Measurements from ENCODE around the gene EFNB1.
"Not testable (repeated sequence)": the region's sequence is repeated elsewhere in the genome, so short reads cannot be mapped to it uniquely, and the experiment has no call there.

The EFNB1 gene

GRCh38 chrX:68828740-68829581, at the start of gene EFNB1:
EFNB1 (plus strand) TSS chrX:68829021; CDS start chrX:68829777, 756 bp downstream.
- H3K9ac ChIP-seq (ENCODE audit: low read depth, low read length): no peak within 1 kb of the TSS
- peaks cover 84% of the 10 kb centered on the region for H3K27me3 ChIP-seq (ENCODE audit: control insufficient read depth, insufficient read depth, low read length)
- H3K4me3 ChIP-seq (ENCODE audit: low read depth, low read length): peak within 1 kb of the TSS; percentile 52
- no peaks in the 10 kb centered on the region for H3K36me3 ChIP-seq (ENCODE audit: control insufficient read depth, insufficient read depth, low read length)
- peaks cover 5% of the 10 kb centered on the region for H3K4me1 ChIP-seq (ENCODE audit: control insufficient read depth, insufficient read depth, low read length)
- no peaks in the 10 kb centered on the region for H3K9me3 ChIP-seq (ENCODE audit: control insufficient read depth, insufficient read depth, low read length)

GRCh38 chrX:68781295-68781694, 47.5 kb upstream of the EFNB1 start:
- H3K9me3 ChIP-seq (ENCODE audit: control insufficient read depth, insufficient read depth, low read length); H3K4me3 ChIP-seq (ENCODE audit: low read depth, low read length); H3K36me3 ChIP-seq (ENCODE audit: control insufficient read depth, insufficient read depth, low read length); H3K9ac ChIP-seq (ENCODE audit: low read depth, low read length); H3K27me3 ChIP-seq (ENCODE audit: control insufficient read depth, insufficient read depth, low read length); H3K4me1 ChIP-seq (ENCODE audit: control insufficient read depth, insufficient read depth, low read length): not testable (repeated sequence)

DNA sequence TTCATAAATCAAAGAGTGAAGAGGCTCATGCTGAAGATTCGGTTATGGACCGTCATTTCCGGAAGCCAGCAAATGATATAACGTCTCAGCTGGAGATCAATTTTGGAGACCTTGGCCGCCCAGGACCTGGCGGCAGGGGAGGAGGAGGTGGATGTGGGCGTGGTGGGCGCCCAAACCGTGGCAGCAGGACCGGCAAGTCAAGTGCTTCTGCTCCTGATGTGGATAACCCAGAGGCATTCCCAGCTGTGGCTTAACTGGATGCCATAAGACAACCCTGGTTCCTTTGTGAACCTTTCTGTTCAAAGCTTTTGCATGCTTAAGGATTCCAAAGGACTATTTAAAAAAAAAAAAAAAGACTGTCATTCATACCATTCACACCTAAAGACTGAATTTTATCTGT, 44.0 kb upstream of the EFNB1 start:
- no peaks in the 10 kb centered on the region for H3K36me3 ChIP-seq (ENCODE audit: control insufficient read depth, insufficient read depth, low read length)
- H3K9me3 ChIP-seq (ENCODE audit: control insufficient read depth, insufficient read depth, low read length): no peaks in the 10 kb centered on the region
- no peak overlapping the region for H3K4me3 ChIP-seq (ENCODE audit: low read depth, low read length)
- H3K4me1 ChIP-seq (ENCODE audit: control insufficient read depth, insufficient read depth, low read length): no peaks in the 10 kb centered on the region
- no peaks in the 10 kb centered on the region for H3K27me3 ChIP-seq (ENCODE audit: control insufficient read depth, insufficient read depth, low read length)
- H3K9ac ChIP-seq (ENCODE audit: low read depth, low read length): no peak overlapping the region

GRCh38 chrX:68786581-68786980, 42.2 kb upstream of the EFNB1 start:
- H3K9me3 ChIP-seq (ENCODE audit: control insufficient read depth, insufficient read depth, low read length); H3K27me3 ChIP-seq (ENCODE audit: control insufficient read depth, insufficient read depth, low read length); H3K4me1 ChIP-seq (ENCODE audit: control insufficient read depth, insufficient read depth, low read length); H3K4me3 ChIP-seq (ENCODE audit: low read depth, low read length); H3K36me3 ChIP-seq (ENCODE audit: control insufficient read depth, insufficient read depth, low read length); H3K9ac ChIP-seq (ENCODE audit: low read depth, low read length): not testable (repeated sequence)

- H3K9ac ChIP-seq (ENCODE audit: low read depth, low read length): no peak overlapping the region
- H3K4me1 ChIP-seq (ENCODE audit: control insufficient read depth, insufficient read depth, low read length): no peaks in the 10 kb centered on the region
- no peak overlapping the region for H3K4me3 ChIP-seq (ENCODE audit: low read depth, low read length)
- H3K9me3 ChIP-seq (ENCODE audit: control insufficient read depth, insufficient read depth, low read length): no peaks in the 10 kb centered on the region
- no peaks in the 10 kb centered on the region for H3K36me3 ChIP-seq (ENCODE audit: control insufficient read depth, insufficient read depth, low read length)
- no peaks in the 10 kb centered on the region for H3K27me3 ChIP-seq (ENCODE audit: control insufficient read depth, insufficient read depth, low read length)
Observed at GRCh38 chrX:68789966-68790365, 38.9 kb upstream of the EFNB1 start.

- H3K9me3 ChIP-seq (ENCODE audit: control insufficient read depth, insufficient read depth, low read length): peaks cover 5% of the 10 kb centered on the region
- H3K9ac ChIP-seq (ENCODE audit: low read depth, low read length): no peak overlapping the region
- H3K4me1 ChIP-seq (ENCODE audit: control insufficient read depth, insufficient read depth, low read length): no peaks in the 10 kb centered on the region
- H3K27me3 ChIP-seq (ENCODE audit: control insufficient read depth, insufficient read depth, low read length): no peaks in the 10 kb centered on the region
- no peak overlapping the region for H3K4me3 ChIP-seq (ENCODE audit: low read depth, low read length)
- no peaks in the 10 kb centered on the region for H3K36me3 ChIP-seq (ENCODE audit: control insufficient read depth, insufficient read depth, low read length)
Observed at GRCh38 chrX:68792083-68792482, 36.7 kb upstream of the EFNB1 start.

DNA sequence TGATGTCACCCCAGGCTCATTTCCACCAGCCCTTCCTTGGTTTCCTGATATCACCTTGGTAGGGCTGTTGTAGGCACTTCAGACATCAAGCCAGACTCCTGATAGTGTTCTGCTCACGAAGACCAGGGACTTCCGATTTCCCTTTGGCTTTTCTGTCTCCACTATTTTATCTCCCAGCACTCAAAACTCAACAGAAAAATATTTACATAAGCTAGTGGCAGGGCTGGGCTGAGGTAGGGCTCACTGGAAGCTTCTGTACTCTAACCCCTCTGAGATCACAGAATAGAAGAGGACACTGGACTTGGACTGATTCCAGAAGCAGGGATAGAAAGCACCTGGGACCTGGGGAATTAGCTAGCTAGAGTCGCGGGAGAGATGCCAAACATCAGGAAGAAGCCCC, 34.4 kb upstream of the EFNB1 start:
- Histone ChIP-seq H3K27me3 (ENCODE audit: control insufficient read depth, insufficient read depth, low read length) (no peaks in the 10 kb centered on the region), H3K4me1 (ENCODE audit: control insufficient read depth, insufficient read depth, low read length) (no peaks in the 10 kb centered on the region), H3K4me3 (ENCODE audit: low read depth, low read length) (no peak overlapping the region), H3K36me3 (ENCODE audit: control insufficient read depth, insufficient read depth, low read length) (no peaks in the 10 kb centered on the region), H3K9me3 (ENCODE audit: control insufficient read depth, insufficient read depth, low read length) (peaks cover 8% of the 10 kb centered on the region), H3K9ac (ENCODE audit: low read depth, low read length) (no peak overlapping the region)

- H3K4me3 ChIP-seq (ENCODE audit: low read depth, low read length): no peak overlapping the region
- peaks cover 13% of the 10 kb centered on the region for H3K9me3 ChIP-seq (ENCODE audit: control insufficient read depth, insufficient read depth, low read length)
- no peak overlapping the region for H3K9ac ChIP-seq (ENCODE audit: low read depth, low read length)
- H3K4me1 ChIP-seq (ENCODE audit: control insufficient read depth, insufficient read depth, low read length): no peaks in the 10 kb centered on the region
- no peaks in the 10 kb centered on the region for H3K27me3 ChIP-seq (ENCODE audit: control insufficient read depth, insufficient read depth, low read length)
- H3K36me3 ChIP-seq (ENCODE audit: control insufficient read depth, insufficient read depth, low read length): no peaks in the 10 kb centered on the region
Observed at GRCh38 chrX:68795741-68796140, 33.1 kb upstream of the EFNB1 start.

DNA sequence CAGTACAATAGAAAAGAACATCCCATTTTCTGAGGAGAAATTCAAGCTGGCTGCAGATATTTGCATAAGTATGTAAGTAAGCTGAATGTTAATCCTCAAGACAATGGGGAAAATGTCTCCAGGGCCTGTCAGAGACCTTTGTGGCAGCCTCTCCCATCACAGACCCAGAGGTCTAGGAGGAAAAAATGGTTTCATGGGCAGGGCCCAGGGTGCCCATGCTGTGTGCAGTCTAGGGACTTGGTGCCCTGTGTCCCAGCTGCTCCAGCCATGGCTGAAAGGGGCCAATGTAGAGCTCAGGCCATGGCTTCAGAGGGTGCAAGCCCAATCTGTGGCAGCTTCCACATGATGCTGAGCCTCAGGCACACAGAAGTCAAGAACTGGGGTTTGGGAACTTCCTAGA, 30.4 kb upstream of the EFNB1 start:
- H3K9me3 ChIP-seq (ENCODE audit: control insufficient read depth, insufficient read depth, low read length): peaks cover 13% of the 10 kb centered on the region
- not testable (repeated sequence) for H3K4me1 ChIP-seq (ENCODE audit: control insufficient read depth, insufficient read depth, low read length)

GRCh38 chrX:68801737-68802290, 27.0 kb upstream of the EFNB1 start:
- H3K4me3 ChIP-seq (ENCODE audit: low read depth, low read length): no peak overlapping the region
- no peaks in the 10 kb centered on the region for H3K4me1 ChIP-seq (ENCODE audit: control insufficient read depth, insufficient read depth, low read length)
- no peak overlapping the region for H3K9ac ChIP-seq (ENCODE audit: low read depth, low read length)
- no peaks in the 10 kb centered on the region for H3K36me3 ChIP-seq (ENCODE audit: control insufficient read depth, insufficient read depth, low read length)
- H3K27me3 ChIP-seq (ENCODE audit: control insufficient read depth, insufficient read depth, low read length): no peaks in the 10 kb centered on the region
- H3K9me3 ChIP-seq (ENCODE audit: control insufficient read depth, insufficient read depth, low read length): peaks cover 10% of the 10 kb centered on the region

More for the DNA sequence above, 30.4 kb upstream of the EFNB1 start:
- not testable (repeated sequence) for H3K27me3 ChIP-seq (ENCODE audit: control insufficient read depth, insufficient read depth, low read length); H3K4me3 ChIP-seq (ENCODE audit: low read depth, low read length); H3K9ac ChIP-seq (ENCODE audit: low read depth, low read length); H3K36me3 ChIP-seq (ENCODE audit: control insufficient read depth, insufficient read depth, low read length)

DNA sequence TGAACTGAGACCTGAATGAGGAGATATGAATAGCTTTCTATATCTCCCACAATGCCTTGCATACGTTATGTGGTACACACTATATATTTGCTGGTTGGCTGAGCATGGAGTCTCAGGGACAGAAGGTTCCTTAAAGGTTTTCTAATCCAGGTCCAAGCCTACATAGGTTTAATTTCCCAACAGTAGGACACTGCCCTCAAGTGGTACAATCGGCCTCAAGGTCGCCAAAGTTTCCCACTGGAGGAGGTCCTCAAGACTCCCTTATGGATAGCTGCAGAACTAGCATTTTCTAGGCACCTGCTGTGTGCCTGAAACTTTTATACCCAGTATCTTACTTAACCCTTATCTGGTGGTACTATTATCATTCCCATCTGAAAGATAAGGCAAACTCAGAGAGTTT, 21.0 kb upstream of the EFNB1 start:
- Histone ChIP-seq H3K4me3 (ENCODE audit: low read depth, low read length) (no peak overlapping the region), H3K9me3 (ENCODE audit: control insufficient read depth, insufficient read depth, low read length) (no peaks in the 10 kb centered on the region), H3K27me3 (ENCODE audit: control insufficient read depth, insufficient read depth, low read length) (no peaks in the 10 kb centered on the region), H3K36me3 (ENCODE audit: control insufficient read depth, insufficient read depth, low read length) (no peaks in the 10 kb centered on the region), H3K9ac (ENCODE audit: low read depth, low read length) (no peak overlapping the region), H3K4me1 (ENCODE audit: control insufficient read depth, insufficient read depth, low read length) (no peaks in the 10 kb centered on the region)

- Histone ChIP-seq H3K36me3 (ENCODE audit: control insufficient read depth, insufficient read depth, low read length) (no peaks in the 10 kb centered on the region), H3K4me3 (ENCODE audit: low read depth, low read length) (no peak overlapping the region), H3K9ac (ENCODE audit: low read depth, low read length) (no peak overlapping the region), H3K27me3 (ENCODE audit: control insufficient read depth, insufficient read depth, low read length) (no peaks in the 10 kb centered on the region), H3K9me3 (ENCODE audit: control insufficient read depth, insufficient read depth, low read length) (no peaks in the 10 kb centered on the region), H3K4me1 (ENCODE audit: control insufficient read depth, insufficient read depth, low read length) (no peaks in the 10 kb centered on the region)
Observed at GRCh38 chrX:68808686-68809357, 20.0 kb upstream of the EFNB1 start.
